Cardiac muscle cell (in vitro differentiated cells and primary cell): ENCODE data around the gene ERI3. TPM values are rescaled to one million over a fixed set of nuclear protein-coding genes. Genes with fewer than 3 reads are reported as not detected.

ENCODE experiments used
- DNase-seq, 2 donors: peaks; one replicate each; pipeline versions ENCODE4 v3.0.0 to v3.0.0-alpha.2; 2010 to 2017; ENCODE audit warnings: low read depth in 1 of 2, low spot score in 1 of 2
- H3K27ac ChIP-seq: fragments of 200-600 bp; sonication (generic); 2 replicates; pipeline ENCODE4 v1.5.1; 2016
- H3K27me3 ChIP-seq: fragments of 200-600 bp; sonication (generic); 2 replicates; pipeline ENCODE4 v1.6.0; 2016; ENCODE audit warnings: control low read depth
- H3K36me3 ChIP-seq: fragments of 200-600 bp; sonication (generic); 2 replicates; pipeline ENCODE4 v1.5.1; 2016; ENCODE audit warnings: control low read depth
- H3K4me1 ChIP-seq: fragments of 200-600 bp; sonication (generic); 2 replicates; pipeline ENCODE4 v1.8.1; 2017; ENCODE audit warnings: low read depth, mild to moderate bottlenecking, mixed run types
- H3K4me3 ChIP-seq: fragments of 200-600 bp; sonication (generic); 2 replicates; pipeline ENCODE4 v1.5.1; 2016; ENCODE audit warnings: mild to moderate bottlenecking
- H3K9me3 ChIP-seq: fragments of 200-600 bp; sonication (generic); 2 replicates; pipeline ENCODE4 v1.5.1; 2017; ENCODE audit warnings: low read depth, mild to moderate bottlenecking, control low read depth
- CTCF ChIP-seq: IDR thresholded peaks from 2 replicates; pipeline ENCODE4 v1.5.1; 2012; ENCODE audit warnings: low read depth, mild to moderate bottlenecking, low read length
- polyA plus RNA-seq: library from polyadenylated mRNA; unstranded; fragments of >200 nt; fragmentation: Nextera tagmentation; extraction: Ambion mirVana; gene quantifications from 2 replicates; pipeline ENCODE4 v1.2.1, GENCODE V29; 2016
- total RNA-seq: library from RNA; depleted of rRNA; stranded (reverse); fragments of >200 nt; gene quantifications from 2 replicates; pipeline ENCODE4 v1.2.3, GENCODE V29; 2016

Gene ERI3
- total and polyA plus RNA-seq, 2 experiments from 2014 or later, result 92.1 to 151 TPM

GRCh38 chr1:44328671-44329416 lies 26.2 kb downstream of the ERI3 start:
- Histone ChIP-seq H3K27me3 (no peaks in the 10 kb centered on the region), H3K36me3 (no peaks in the 10 kb centered on the region), H3K4me1 (peaks cover 31% of the 10 kb centered on the region), H3K27ac (peak overlapping the region; percentile 22), H3K9me3 (no peaks in the 10 kb centered on the region), H3K4me3 (no peak overlapping the region)
- TF ChIP-seq CTCF, result no peak
- peak in 1 of 2 donors; percentile 33 for DNase-seq

- Histone ChIP-seq H3K4me3 (no peak overlapping the region), H3K9me3 (no peaks in the 10 kb centered on the region), H3K4me1 (peaks cover 36% of the 10 kb centered on the region), H3K36me3 (no peaks in the 10 kb centered on the region), H3K27ac (peak overlapping the region; percentile 22), H3K27me3 (no peaks in the 10 kb centered on the region)
- no peak for TF ChIP-seq CTCF
- peak in 1 of 2 donors; percentile 99 for DNase-seq
Measured at GRCh38 chr1:44327679-44328491, 27.2 kb downstream of the ERI3 start.

- TF ChIP-seq CTCF, result no peak
- H3K36me3 ChIP-seq, result no peaks in the 10 kb centered on the region
- H3K27ac ChIP-seq, result no peak overlapping the region
- no peaks in the 10 kb centered on the region for H3K27me3 ChIP-seq
- no peaks in the 10 kb centered on the region for H3K9me3 ChIP-seq
- DNase-seq, result peak in 1 of 2 donors; percentile 39
- no peak overlapping the region for H3K4me3 ChIP-seq
- peaks cover 40% of the 10 kb centered on the region for H3K4me1 ChIP-seq
Measured at GRCh38 chr1:44326821-44327465, 28.1 kb downstream of the ERI3 start.

- H3K9me3 ChIP-seq, result no peaks in the 10 kb centered on the region
- DNase-seq, result peak in 1 of 2 donors; percentile 14
- no peaks in the 10 kb centered on the region for H3K27me3 ChIP-seq
- peaks cover 36% of the 10 kb centered on the region for H3K4me1 ChIP-seq
- no peaks in the 10 kb centered on the region for H3K36me3 ChIP-seq
- no peak overlapping the region for H3K4me3 ChIP-seq
- no peak overlapping the region for H3K27ac ChIP-seq
- TF ChIP-seq CTCF, result no peak
Measured at GRCh38 chr1:44326024-44326701, 28.9 kb downstream of the ERI3 start.

GRCh38 chr1:44323947-44324346 lies 31.1 kb downstream of the ERI3 start:
- DNase-seq, result no peak
- no peaks in the 10 kb centered on the region for H3K9me3 ChIP-seq
- H3K27ac ChIP-seq, result no peak overlapping the region
- no peak overlapping the region for H3K4me3 ChIP-seq
- no peak for TF ChIP-seq CTCF
- no peaks in the 10 kb centered on the region for H3K27me3 ChIP-seq
- H3K4me1 ChIP-seq, result peaks cover 31% of the 10 kb centered on the region
- H3K36me3 ChIP-seq, result peaks cover 4% of the 10 kb centered on the region
